ENCODE data around the gene PEAK3. TPM values are rescaled to one million over a fixed set of nuclear protein-coding genes. Genes with fewer than 3 reads are reported as not detected.
"Not testable (repeated sequence)": the region's sequence is repeated elsewhere in the genome, so short reads cannot be mapped to it uniquely, and the experiment has no call there.

PEAK3 gene
- total RNA-seq, 1 donor from 2014 or later: not detected

GRCh38 chr19:2282862-2283237, 875 bp upstream of the PEAK3 start:
- DNase-seq (ENCODE audit: low read depth) (no peak), FAIRE-seq (no peak)
- Histone ChIP-seq H3K27me3 (ENCODE audit: control insufficient read depth, insufficient read depth, low read length) (peaks cover 7% of the 10 kb centered on the region), H3K36me3 (ENCODE audit: control insufficient read depth, insufficient read depth, low read length) (no peaks in the 10 kb centered on the region), H3K4me3 (ENCODE audit: low read depth, low read length) (no peak overlapping the region)
- no peak for TF ChIP-seq CTCF (IDR thresholded peaks at IDR 0.05; ENCODE audit: insufficient read depth, low read length, severe bottlenecking)

DNA sequence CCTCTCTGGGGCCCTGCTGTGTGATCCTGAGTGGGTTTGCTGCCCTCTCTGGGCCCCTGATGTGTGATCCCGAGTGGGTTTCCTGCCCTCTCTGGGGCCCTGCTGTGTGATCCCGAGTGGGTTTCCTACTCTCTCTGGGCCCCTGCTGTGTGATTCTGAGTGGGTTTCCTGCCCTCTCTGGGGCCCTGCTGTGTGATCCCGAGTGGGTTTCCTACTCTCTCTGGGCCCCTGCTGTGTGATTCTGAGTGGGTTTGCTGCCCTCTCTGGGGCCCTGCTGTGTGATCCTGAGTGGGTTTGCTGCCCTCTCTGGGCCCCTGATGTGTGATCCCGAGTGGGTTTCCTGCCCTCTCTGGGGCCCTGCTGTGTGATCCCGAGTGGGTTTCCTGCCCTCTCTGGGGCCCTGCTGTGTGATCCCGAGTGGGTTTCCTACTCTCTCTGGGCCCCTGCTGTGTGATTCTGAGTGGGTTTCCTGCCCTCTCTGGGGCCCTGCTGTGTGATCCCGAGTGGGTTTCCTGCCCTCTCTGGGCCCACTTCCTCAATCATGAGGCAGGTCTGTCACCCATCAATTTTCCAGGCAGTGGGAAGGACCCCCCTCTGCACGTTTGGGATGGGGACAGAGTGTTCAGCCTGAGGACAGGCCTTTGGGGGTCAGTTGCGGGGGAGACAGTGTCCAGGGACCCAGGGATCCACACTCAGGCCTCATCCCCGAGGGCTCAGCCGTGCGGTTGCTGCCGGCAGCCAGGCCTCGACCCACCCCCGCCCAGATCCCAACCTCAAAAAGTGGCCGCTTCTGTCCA, 512 bp downstream of the PEAK3 start:
- H3K4me3 ChIP-seq (ENCODE audit: low read depth, low read length); H3K27me3 ChIP-seq (ENCODE audit: control insufficient read depth, insufficient read depth, low read length); FAIRE-seq; DNase-seq (ENCODE audit: low read depth); H3K36me3 ChIP-seq (ENCODE audit: control insufficient read depth, insufficient read depth, low read length): not testable (repeated sequence)

GRCh38 chr19:2280633-2281264, 1.2 kb downstream of the PEAK3 start:
- no peak for TF ChIP-seq CTCF (IDR thresholded peaks at IDR 0.05; ENCODE audit: insufficient read depth, low read length, severe bottlenecking)
- DNase-seq (ENCODE audit: low read depth) (no peak), FAIRE-seq (no peak)
- Histone ChIP-seq H3K27me3 (ENCODE audit: control insufficient read depth, insufficient read depth, low read length) (peaks cover 4% of the 10 kb centered on the region), H3K36me3 (ENCODE audit: control insufficient read depth, insufficient read depth, low read length) (no peaks in the 10 kb centered on the region), H3K4me3 (ENCODE audit: low read depth, low read length) (no peak overlapping the region)

DNA sequence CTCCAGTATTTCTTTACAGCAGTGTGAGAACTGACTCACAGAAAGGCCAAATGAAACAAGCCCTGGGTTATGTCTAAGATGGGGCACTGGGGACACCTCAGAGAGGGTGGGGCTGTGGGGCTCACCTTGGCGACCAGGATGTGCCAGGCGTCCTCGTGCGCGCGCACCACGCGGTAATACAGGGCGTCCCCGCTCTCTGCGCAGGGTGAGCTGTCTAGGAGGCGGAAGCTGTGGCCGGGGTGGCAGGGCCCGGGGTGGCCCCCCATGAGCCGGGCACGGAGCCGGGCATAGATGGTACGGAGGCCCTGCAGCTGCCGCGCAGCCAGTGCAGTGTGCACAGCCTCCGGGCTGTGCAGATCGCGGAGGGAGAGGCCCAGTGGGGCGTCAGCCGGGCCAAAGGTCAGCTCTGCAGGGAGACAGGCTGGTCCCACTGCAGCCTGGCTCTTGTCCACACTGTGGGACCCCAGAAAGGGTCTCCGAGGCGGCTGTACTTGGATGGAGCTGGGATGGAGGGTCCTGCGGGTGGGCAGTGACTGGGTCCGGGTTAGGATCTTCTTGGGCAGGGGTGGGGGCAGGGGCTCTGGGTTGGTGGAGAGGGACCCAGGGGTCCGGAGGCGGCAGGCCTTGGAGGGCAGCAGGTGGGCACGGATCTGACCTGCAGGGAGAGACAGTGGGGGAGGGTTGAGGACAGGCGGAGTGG, 3.4 kb downstream of the PEAK3 start:
- no peak overlapping the region for H3K4me3 ChIP-seq (ENCODE audit: low read depth, low read length)
- DNase-seq (ENCODE audit: low read depth): no peak
- no peak for TF ChIP-seq CTCF (IDR thresholded peaks at IDR 0.05; ENCODE audit: insufficient read depth, low read length, severe bottlenecking)
- FAIRE-seq: no peak
- peaks cover 4% of the 10 kb centered on the region for H3K27me3 ChIP-seq (ENCODE audit: control insufficient read depth, insufficient read depth, low read length)
- peaks cover 2% of the 10 kb centered on the region for H3K36me3 ChIP-seq (ENCODE audit: control insufficient read depth, insufficient read depth, low read length)

DNA sequence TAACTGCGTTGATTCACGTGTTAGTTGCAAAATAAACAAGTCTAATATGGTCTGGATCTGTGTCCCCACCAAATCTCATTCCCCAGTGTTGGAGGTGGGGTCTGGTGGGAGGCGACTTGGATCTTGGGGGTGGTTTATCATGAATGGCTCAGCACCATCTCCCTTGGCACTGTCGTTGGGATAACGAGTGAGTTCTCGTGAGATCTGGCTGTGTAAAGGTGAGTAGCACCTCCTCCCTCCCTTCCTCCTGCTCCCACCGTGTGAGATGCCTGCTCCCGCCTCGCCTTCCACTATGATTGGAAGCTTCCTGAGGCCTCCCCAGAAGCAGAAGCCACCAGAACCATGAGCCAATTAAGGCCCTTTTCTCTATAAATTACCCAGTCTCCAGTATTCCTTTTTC, 4.8 kb downstream of the PEAK3 start:
- DNase-seq (ENCODE audit: low read depth) (no peak), FAIRE-seq (no peak)
- H3K36me3 ChIP-seq (ENCODE audit: control insufficient read depth, insufficient read depth, low read length): peaks cover 12% of the 10 kb centered on the region
- H3K4me3 ChIP-seq (ENCODE audit: low read depth, low read length): no peak overlapping the region
- no peaks in the 10 kb centered on the region for H3K27me3 ChIP-seq (ENCODE audit: control insufficient read depth, insufficient read depth, low read length)
- TF ChIP-seq CTCF (IDR thresholded peaks at IDR 0.05; ENCODE audit: insufficient read depth, low read length, severe bottlenecking): no peak

- H3K27me3 ChIP-seq (ENCODE audit: control insufficient read depth, insufficient read depth, low read length): no peaks in the 10 kb centered on the region
- DNase-seq (ENCODE audit: low read depth) (no peak), FAIRE-seq (no peak)
- H3K36me3 ChIP-seq (ENCODE audit: control insufficient read depth, insufficient read depth, low read length): peaks cover 16% of the 10 kb centered on the region
- no peak overlapping the region for H3K4me3 ChIP-seq (ENCODE audit: low read depth, low read length)
- no peak for TF ChIP-seq CTCF (IDR thresholded peaks at IDR 0.05; ENCODE audit: insufficient read depth, low read length, severe bottlenecking)
These were observed 5.5 kb downstream of the PEAK3 start for GRCh38 chr19:2276429-2276986.

Data from bronchial epithelial cell (primary cell).